Keratinocyte (primary cell): ENCODE results near the gene PFKP. TPM values are rescaled to one million over a fixed set of nuclear protein-coding genes. Genes with fewer than 3 reads are reported as not detected.

Experiments used
- DNase-seq: peaks from one replicate; pipeline ENCODE4 v3.0.0-alpha.2; 2011; ENCODE audit warnings: low read depth, missing footprints, low spot score
- FAIRE-seq: peaks from 2 replicates; lab custom pipeline; 2011; peaks lifted over from hg19 to GRCh38; lab: Jason Lieb, UNC
- H2AFZ ChIP-seq: 2 replicates; pipeline ENCODE4 v1.6.0; 2012; ENCODE audit warnings: low read length, control low read depth, inconsistent platforms; ENCODE audit not compliant: control insufficient read depth
- H3K27ac ChIP-seq: 2 replicates; pipeline ENCODE4 v1.5.1; 2011; ENCODE audit warnings: low read length; ENCODE audit not compliant: control insufficient read depth, insufficient read depth
- H3K27me3 ChIP-seq: 3 replicates; pipeline ENCODE4 v1.6.0; 2011; ENCODE audit warnings: low read length; ENCODE audit not compliant: control insufficient read depth, insufficient read depth; ENCODE audit errors: extremely low read depth
- H3K36me3 ChIP-seq, 2 experiments: 2 replicates in 1 of 2; 3 replicates in 1 of 2; pipeline ENCODE4 v1.5.1; 2011; ENCODE audit warnings: low read length in 2 of 2, mild to moderate bottlenecking in 1 of 2; ENCODE audit not compliant: control insufficient read depth in 2 of 2, insufficient read depth in 2 of 2; ENCODE audit errors: extremely low read depth in 1 of 2
- H3K4me1 ChIP-seq: 3 replicates; pipeline ENCODE4 v1.5.1; 2011; ENCODE audit warnings: low read length; ENCODE audit not compliant: control insufficient read depth, insufficient read depth; ENCODE audit errors: extremely low read depth
- H3K4me2 ChIP-seq: 3 replicates; pipeline ENCODE4 v1.6.0; 2011; ENCODE audit warnings: low read depth, low read length; ENCODE audit not compliant: control insufficient read depth, insufficient read depth; ENCODE audit errors: extremely low read depth
- H3K4me3 ChIP-seq, 3 experiments: fragments of 200-600 bp in 1 of 3; sonication (generic) in 1 of 3; 2 replicates in 2 of 3; 3 replicates in 1 of 3; pipeline ENCODE4 v1.5.1; 2011 to 2016; ENCODE audit warnings: low read length in 3 of 3, mild to moderate bottlenecking in 3 of 3, control low read depth in 2 of 3, inconsistent platforms in 1 of 3, low read depth in 1 of 3, mixed read lengths in 1 of 3, mixed run types in 1 of 3, moderate library complexity in 1 of 3; ENCODE audit not compliant: control insufficient read depth in 2 of 3, insufficient read depth in 2 of 3; ENCODE audit errors: extremely low read depth in 1 of 3
- H3K79me2 ChIP-seq: 2 replicates; pipeline ENCODE4 v1.6.0; 2012; ENCODE audit warnings: low read length; ENCODE audit not compliant: control insufficient read depth, insufficient read depth
- H3K9ac ChIP-seq: 3 replicates; pipeline ENCODE4 v1.6.0; 2011; ENCODE audit warnings: low read length; ENCODE audit not compliant: control insufficient read depth, insufficient read depth; ENCODE audit errors: extremely low read depth
- H3K9me1 ChIP-seq: 3 replicates; pipeline ENCODE4 v1.6.0; 2011; ENCODE audit warnings: low read length; ENCODE audit not compliant: control insufficient read depth, insufficient read depth; ENCODE audit errors: extremely low read depth
- H3K9me3 ChIP-seq: 2 replicates; pipeline ENCODE4 v1.5.1; 2012; ENCODE audit warnings: low read depth, low read length; ENCODE audit not compliant: control insufficient read depth
- H4K20me1 ChIP-seq: 3 replicates; pipeline ENCODE4 v1.6.0; 2011; ENCODE audit warnings: low read length; ENCODE audit not compliant: control insufficient read depth, insufficient read depth; ENCODE audit errors: extremely low read depth
- EZH2 ChIP-seq: IDR thresholded peaks from one replicate; pipeline ENCODE4 v1.6.1; 2012; ENCODE audit warnings: inconsistent platforms, mild to moderate bottlenecking, low read length, moderate library complexity
- dilution Hi-C: fragments of 300-500 bp; cut with MboI; formaldehyde crosslinking; loops from one replicate; pipeline ENCODE4 v1.7.0; 2020; ENCODE audit warnings: low sequenced_read_pairs; ENCODE audit not compliant: extremely low pct_ligation_motif_present
- polyA plus RNA-seq, 5 experiments: library from polyadenylated mRNA; depleted of rRNA in 3 of 5; stranded (reverse) in 3 of 5; stranded (forward) in 1 of 5; unstranded in 1 of 5; fragments of >200 nt; gene quantifications; 1 replicate in 1 of 5; 2 replicates in 3 of 5; 3 replicates in 1 of 5; pipeline versions ENCODE4 v1.2.1 to v1.2.3, GENCODE V29; 2011 to 2012; ENCODE audit warnings: missing spikeins in 2 of 5, low read depth in 1 of 5, low replicate concordance in 1 of 5
- TF ChIP-seq, protein P1 (sequence below), 3 experiments: IDR thresholded peaks in 1 of 3; conservative IDR thresholded peaks in 1 of 3; optimal IDR thresholded peaks in 1 of 3; 2 replicates in 2 of 3; 3 replicates in 1 of 3; pipeline versions ENCODE3 to v1.5.1; 2011; ENCODE audit warnings: low read length in 3 of 3, mild to moderate bottlenecking in 3 of 3, moderate library complexity in 2 of 3, control low read depth in 1 of 3, inconsistent platforms in 1 of 3; ENCODE audit not compliant: insufficient read depth in 2 of 3; ENCODE audit errors: extremely low read depth in 1 of 3

The PFKP gene
- polyA plus RNA-seq, 1 donor (not counting 4 experiments of a cell fraction or from before 2014, with no cell fraction given) = 117 TPM

DNA sequence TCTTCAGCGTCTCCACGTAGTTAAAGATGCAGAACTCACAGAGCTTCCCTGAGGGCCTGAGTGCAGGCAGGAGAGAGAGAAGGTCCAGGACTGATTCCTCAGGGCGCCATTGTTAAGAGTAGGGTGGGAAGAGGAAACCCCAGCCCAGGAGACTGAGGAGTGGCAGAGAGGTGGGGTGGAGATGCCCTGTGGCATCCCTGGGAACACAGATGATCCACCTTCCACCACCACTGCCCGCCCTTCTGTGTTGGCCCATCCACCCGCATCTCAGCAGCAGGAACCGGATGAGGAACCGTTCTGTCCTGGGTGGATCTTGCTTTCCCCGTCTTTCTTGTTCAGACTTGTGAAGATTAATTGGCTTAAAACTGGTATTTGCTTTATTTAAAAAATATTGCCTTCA, 48.3 kb downstream of the PFKP start:
- DNase-seq = no peak
- H2AFZ ChIP-seq = peak overlapping the region; percentile 41
- peaks cover 3% of the 10 kb centered on the region for H3K9me1 ChIP-seq
- FAIRE-seq = peak; percentile 86
- peaks cover 7% of the 10 kb centered on the region for H3K79me2 ChIP-seq
- H3K27ac ChIP-seq = peak overlapping the region; percentile 61
- H4K20me1 ChIP-seq = no peaks in the 10 kb centered on the region
- H3K9me3 ChIP-seq = no peaks in the 10 kb centered on the region
- no peaks in the 10 kb centered on the region for H3K27me3 ChIP-seq
- peak overlapping the region; percentile 14 for H3K4me2 ChIP-seq
- peak overlapping the region; percentile 18 for H3K9ac ChIP-seq
- dilution Hi-C loops = no loop called here
- peaks cover 47 to 56% of the 10 kb centered on the region in 2 experiments for H3K36me3 ChIP-seq
- H3K4me3 ChIP-seq = no peak overlapping the region
- peaks cover 13% of the 10 kb centered on the region for H3K4me1 ChIP-seq
- TF ChIP-seq, protein P1, sequence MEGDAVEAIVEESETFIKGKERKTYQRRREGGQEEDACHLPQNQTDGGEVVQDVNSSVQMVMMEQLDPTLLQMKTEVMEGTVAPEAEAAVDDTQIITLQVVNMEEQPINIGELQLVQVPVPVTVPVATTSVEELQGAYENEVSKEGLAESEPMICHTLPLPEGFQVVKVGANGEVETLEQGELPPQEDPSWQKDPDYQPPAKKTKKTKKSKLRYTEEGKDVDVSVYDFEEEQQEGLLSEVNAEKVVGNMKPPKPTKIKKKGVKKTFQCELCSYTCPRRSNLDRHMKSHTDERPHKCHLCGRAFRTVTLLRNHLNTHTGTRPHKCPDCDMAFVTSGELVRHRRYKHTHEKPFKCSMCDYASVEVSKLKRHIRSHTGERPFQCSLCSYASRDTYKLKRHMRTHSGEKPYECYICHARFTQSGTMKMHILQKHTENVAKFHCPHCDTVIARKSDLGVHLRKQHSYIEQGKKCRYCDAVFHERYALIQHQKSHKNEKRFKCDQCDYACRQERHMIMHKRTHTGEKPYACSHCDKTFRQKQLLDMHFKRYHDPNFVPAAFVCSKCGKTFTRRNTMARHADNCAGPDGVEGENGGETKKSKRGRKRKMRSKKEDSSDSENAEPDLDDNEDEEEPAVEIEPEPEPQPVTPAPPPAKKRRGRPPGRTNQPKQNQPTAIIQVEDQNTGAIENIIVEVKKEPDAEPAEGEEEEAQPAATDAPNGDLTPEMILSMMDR (optimal IDR thresholded peaks at IDR 0.05 in 1 of 3, IDR thresholded peaks at IDR 0.05 in 1 of 3, conservative IDR thresholded peaks at IDR 0.05 in 1 of 3; ENCODE audit: extremely low read depth in 1 of 3, insufficient read depth in 2 of 3, low read length in 3 of 3) = no peak
- TF ChIP-seq EZH2 = no peak

DNA sequence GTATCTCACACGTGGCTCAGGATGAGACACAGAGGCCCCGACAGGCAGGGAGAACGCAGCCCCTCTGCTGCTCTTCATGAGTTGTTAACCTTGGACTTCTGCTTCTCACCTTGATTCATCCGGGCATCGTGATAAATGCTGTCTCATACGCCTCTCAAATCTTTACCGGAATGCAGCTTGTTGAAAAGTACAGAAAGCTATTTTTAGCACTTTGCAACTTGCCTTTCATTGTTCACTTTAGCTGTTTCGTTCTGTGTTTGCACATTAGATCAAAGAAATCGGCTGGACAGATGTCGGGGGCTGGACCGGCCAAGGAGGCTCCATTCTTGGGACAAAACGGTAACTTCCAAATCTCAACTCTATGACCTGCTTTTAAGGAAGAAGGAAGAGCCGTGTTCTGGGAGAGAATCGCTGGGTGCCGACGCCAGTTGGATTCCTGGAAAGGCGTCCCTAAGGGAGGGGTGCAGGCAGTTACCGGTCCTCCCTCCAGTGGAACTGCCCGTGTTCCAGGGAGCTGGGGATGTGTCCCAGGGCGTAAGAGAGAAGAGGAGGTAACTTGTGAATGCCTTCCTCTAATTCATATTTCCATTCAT, 49.3 kb downstream of the PFKP start:
- TF ChIP-seq, protein P1 (optimal IDR thresholded peaks at IDR 0.05 in 1 of 3, IDR thresholded peaks at IDR 0.05 in 1 of 3, conservative IDR thresholded peaks at IDR 0.05 in 1 of 3; ENCODE audit: extremely low read depth in 1 of 3, insufficient read depth in 2 of 3, low read length in 3 of 3) = no peak
- TF ChIP-seq EZH2 = no peak
- H3K36me3 ChIP-seq = peaks cover 47% of the 10 kb centered on the region in 2 experiments
- H3K9me1 ChIP-seq = peaks cover 3% of the 10 kb centered on the region
- H3K9me3 ChIP-seq = no peaks in the 10 kb centered on the region
- no peaks in the 10 kb centered on the region for H3K27me3 ChIP-seq
- DNase-seq (no peak), FAIRE-seq (peak; percentile 62)
- H3K4me2 ChIP-seq = no peak overlapping the region
- H3K27ac ChIP-seq = peak overlapping the region; percentile 61
- H3K9ac ChIP-seq = no peak overlapping the region
- H3K4me1 ChIP-seq = peaks cover 13% of the 10 kb centered on the region
- H3K4me3 ChIP-seq = no peak overlapping the region
- dilution Hi-C loops = no loop called here
- no peaks in the 10 kb centered on the region for H4K20me1 ChIP-seq
- no peak overlapping the region for H2AFZ ChIP-seq
- H3K79me2 ChIP-seq = peaks cover 2% of the 10 kb centered on the region
